Suprapubic skin (tissue), 4 donors: ENCODE results near the gene IL3. TPM values are rescaled to one million over a fixed set of nuclear protein-coding genes. Genes with fewer than 3 reads are reported as not detected.

Source experiments
- DNase-seq, 2 donors: peaks; one replicate each; pipeline ENCODE4 v3.0.0-alpha.2; 2019; ENCODE audit warnings: low spot score in 2 of 2
- H3K27ac ChIP-seq: fragments of 200-600 bp; sonication (generic); one replicate; pipeline ENCODE4 v1.5.1; 2019
- H3K27me3 ChIP-seq: fragments of 200-600 bp; sonication (generic); one replicate; pipeline ENCODE4 v1.5.1; 2019
- H3K36me3 ChIP-seq: fragments of 200-600 bp; sonication (generic); one replicate; pipeline ENCODE4 v1.5.1; 2019
- H3K4me1 ChIP-seq: fragments of 200-600 bp; sonication (generic); one replicate; pipeline ENCODE4 v1.5.1; 2019
- H3K4me3 ChIP-seq: fragments of 200-600 bp; sonication (generic); one replicate; pipeline ENCODE4 v1.5.1; 2019; ENCODE audit warnings: mild to moderate bottlenecking
- H3K9me3 ChIP-seq: fragments of 200-600 bp; sonication (generic); one replicate; pipeline ENCODE4 v1.5.1; 2019
- EP300 ChIP-seq: sonication (generic); formaldehyde crosslinking; IDR thresholded peaks from one replicate; pipeline ENCODE4 v1.6.1; 2017; ENCODE audit warnings: antibody characterized with exemption
- POLR2A ChIP-seq, 2 donors: fragments of 450-650 bp; IDR thresholded peaks; one replicate each; pipeline ENCODE4 v1.6.1; 2017; ENCODE audit warnings: antibody characterized with exemption in 2 of 2, mild to moderate bottlenecking in 2 of 2, moderate library complexity in 2 of 2
- POLR2AphosphoS5 ChIP-seq, 3 donors: sonication (generic); formaldehyde crosslinking; IDR thresholded peaks; one replicate each; pipeline ENCODE4 v1.6.1; 2017; ENCODE audit warnings: antibody characterized with exemption in 3 of 3
- WGBS: methylation state at CpG from one replicate; pipeline ENCODE4 v1.1.5; 2018; 5-methylcytosine and 5-hydroxymethylcytosine counted together
- total RNA-seq, 4 donors: library from RNA; depleted of rRNA; stranded (reverse); fragments of >200 nt; gene quantifications; one replicate each; pipeline ENCODE4 v1.1.0, GENCODE V29; 2016
- TF ChIP-seq, protein P1 (sequence below), 2 donors: fragments of 200-600 bp in 1 of 2; fragments of 450-650 bp in 1 of 2; sonication (generic) in 1 of 2; IDR thresholded peaks; one replicate each; pipeline ENCODE4 v1.5.1; 2016 to 2019; ENCODE audit warnings: antibody characterized with exemption in 2 of 2, mild to moderate bottlenecking in 1 of 2, moderate library complexity in 1 of 2

Gene IL3
- total RNA-seq, 4 donors from 2014 or later: not detected

DNA sequence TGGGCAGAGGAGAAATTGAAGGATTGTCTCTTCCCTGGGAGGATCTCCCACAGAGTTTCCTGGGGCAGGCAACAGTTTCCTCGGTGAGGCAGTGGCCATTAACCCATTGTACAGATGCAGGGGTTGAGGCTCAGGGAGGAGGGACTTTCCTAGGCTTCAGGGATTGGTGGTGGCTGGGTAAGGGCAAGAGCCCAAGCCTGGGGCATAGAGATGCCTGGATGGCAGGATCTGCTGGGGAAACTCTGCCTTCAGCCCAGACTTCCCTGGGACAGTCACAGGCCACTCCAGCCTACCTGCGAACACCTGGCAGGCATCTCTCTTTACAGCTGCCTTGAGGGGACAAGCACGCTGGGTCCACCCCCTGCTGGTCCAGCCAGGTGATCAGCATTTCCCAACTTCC lies 9.5 kb downstream of the IL3 start:
- no peak for DNase-seq
- WGBS: 80% methylated on average over 1 of the region's 3 CpGs
- H3K4me1 ChIP-seq: peaks cover 3% of the 10 kb centered on the region
- no peak overlapping the region for H3K27ac ChIP-seq
- no peak overlapping the region for H3K4me3 ChIP-seq
- H3K27me3 ChIP-seq: no peaks in the 10 kb centered on the region
- no peak for TF ChIP-seq POLR2AphosphoS5 (IDR thresholded peaks at IDR 0.05)
- TF ChIP-seq, protein P1, sequence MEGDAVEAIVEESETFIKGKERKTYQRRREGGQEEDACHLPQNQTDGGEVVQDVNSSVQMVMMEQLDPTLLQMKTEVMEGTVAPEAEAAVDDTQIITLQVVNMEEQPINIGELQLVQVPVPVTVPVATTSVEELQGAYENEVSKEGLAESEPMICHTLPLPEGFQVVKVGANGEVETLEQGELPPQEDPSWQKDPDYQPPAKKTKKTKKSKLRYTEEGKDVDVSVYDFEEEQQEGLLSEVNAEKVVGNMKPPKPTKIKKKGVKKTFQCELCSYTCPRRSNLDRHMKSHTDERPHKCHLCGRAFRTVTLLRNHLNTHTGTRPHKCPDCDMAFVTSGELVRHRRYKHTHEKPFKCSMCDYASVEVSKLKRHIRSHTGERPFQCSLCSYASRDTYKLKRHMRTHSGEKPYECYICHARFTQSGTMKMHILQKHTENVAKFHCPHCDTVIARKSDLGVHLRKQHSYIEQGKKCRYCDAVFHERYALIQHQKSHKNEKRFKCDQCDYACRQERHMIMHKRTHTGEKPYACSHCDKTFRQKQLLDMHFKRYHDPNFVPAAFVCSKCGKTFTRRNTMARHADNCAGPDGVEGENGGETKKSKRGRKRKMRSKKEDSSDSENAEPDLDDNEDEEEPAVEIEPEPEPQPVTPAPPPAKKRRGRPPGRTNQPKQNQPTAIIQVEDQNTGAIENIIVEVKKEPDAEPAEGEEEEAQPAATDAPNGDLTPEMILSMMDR (IDR thresholded peaks at IDR 0.05): no peak
- no peaks in the 10 kb centered on the region for H3K9me3 ChIP-seq
- no peaks in the 10 kb centered on the region for H3K36me3 ChIP-seq

DNA sequence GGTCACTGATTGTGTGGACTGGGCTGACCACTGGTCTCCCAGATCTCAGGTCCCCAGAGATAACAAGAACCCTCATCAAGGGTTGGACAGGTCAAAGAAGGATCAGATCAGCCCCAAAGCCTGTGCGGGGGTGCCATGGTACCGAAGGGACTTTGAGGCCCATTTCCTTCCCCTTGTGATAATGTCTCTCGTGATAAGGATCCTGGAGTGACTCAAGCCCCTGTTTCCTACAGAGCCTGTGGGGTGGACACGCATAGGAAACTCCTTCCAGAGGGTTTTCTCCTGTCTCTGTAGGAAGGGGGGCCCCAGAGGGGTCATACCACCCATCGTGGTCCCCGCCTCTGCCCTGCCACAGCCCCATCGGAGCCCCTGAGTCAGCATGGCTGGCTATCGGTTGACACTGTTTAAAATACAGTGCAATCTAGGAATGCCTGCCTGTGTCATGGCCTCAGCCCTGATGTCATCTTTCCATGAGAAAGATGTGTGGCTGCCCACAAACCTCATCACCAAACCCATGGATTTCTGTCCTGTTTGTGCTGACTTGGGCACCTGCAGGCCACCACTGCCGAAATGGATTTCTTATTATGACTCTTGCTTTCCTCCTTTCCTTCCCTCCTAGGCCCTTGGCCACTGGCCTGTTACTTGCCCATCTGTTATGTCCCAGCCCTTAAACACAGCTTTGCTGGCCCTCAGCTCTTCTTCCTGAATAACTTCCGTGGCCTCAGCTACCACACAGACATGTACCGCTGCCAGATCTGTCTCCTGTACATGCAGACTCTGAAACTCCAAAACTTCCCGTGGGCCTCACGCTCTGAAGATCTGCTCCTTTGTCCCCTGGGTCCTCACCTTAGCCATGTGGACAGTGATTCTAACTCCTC lies 10.2 kb downstream of the IL3 start:
- DNase-seq: no peak
- peaks cover 3% of the 10 kb centered on the region for H3K4me1 ChIP-seq
- no peak overlapping the region for H3K4me3 ChIP-seq
- TF ChIP-seq, protein P1 (IDR thresholded peaks at IDR 0.05): no peak
- TF ChIP-seq POLR2A (IDR thresholded peaks at IDR 0.05): no peak
- TF ChIP-seq POLR2AphosphoS5 (IDR thresholded peaks at IDR 0.05): no peak
- TF ChIP-seq EP300: no peak
- no peaks in the 10 kb centered on the region for H3K36me3 ChIP-seq
- no peaks in the 10 kb centered on the region for H3K27me3 ChIP-seq
- H3K27ac ChIP-seq: no peak overlapping the region
- no peaks in the 10 kb centered on the region for H3K9me3 ChIP-seq
- WGBS: 70% methylated on average over 9 of the region's 13 CpGs

DNA sequence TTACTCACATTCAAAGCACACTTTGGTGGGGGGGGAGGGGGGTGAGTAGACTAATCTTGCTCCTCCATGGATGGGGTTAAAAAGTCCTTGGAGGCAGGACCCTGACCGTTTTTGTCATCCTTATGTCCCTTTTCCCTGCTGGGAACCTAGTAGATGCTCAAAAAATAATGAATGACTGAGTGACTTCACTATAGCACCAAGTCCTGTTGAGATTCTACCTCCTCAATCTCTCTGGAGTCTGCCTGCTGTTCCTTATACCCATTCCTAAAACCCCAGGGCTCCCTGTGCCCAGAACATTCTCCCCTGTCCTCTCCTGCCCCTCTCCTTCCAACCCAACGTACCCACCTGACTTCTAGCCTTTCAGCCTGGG lies 10.9 kb downstream of the IL3 start:
- H3K9me3 ChIP-seq: no peaks in the 10 kb centered on the region
- DNase-seq: no peak
- no peaks in the 10 kb centered on the region for H3K36me3 ChIP-seq
- H3K4me3 ChIP-seq: no peak overlapping the region
- TF ChIP-seq POLR2AphosphoS5 (IDR thresholded peaks at IDR 0.05): no peak
- no peak for TF ChIP-seq POLR2A (IDR thresholded peaks at IDR 0.05)
- no peaks in the 10 kb centered on the region for H3K27me3 ChIP-seq
- no peak overlapping the region for H3K27ac ChIP-seq
- H3K4me1 ChIP-seq: peaks cover 3% of the 10 kb centered on the region
- WGBS: 76% methylated on average over 2 of the region's 2 CpGs

DNA sequence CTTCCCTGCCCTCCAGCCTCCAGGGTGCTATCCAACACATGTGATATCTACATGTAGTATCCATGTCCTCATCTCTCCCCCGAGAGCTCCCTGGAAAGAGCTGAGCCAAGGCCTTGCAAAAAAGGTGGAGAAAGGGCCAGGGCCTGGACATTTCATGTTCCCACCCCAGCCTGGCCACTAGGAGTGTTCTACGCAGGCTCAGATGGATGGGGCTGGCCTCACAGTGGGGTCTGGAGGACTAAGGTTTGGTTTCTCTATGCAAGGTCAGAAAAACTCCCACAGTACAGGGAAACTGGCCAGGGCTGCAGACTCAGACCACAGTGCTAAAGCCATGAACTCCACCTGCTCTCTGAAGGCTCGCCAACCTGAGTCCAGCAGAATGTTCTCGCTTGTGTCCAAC lies 11.6 kb downstream of the IL3 start:
- TF ChIP-seq, protein P1 (IDR thresholded peaks at IDR 0.05): no peak
- TF ChIP-seq POLR2AphosphoS5 (IDR thresholded peaks at IDR 0.05) (no peak), POLR2A (IDR thresholded peaks at IDR 0.05) (no peak), EP300 (no peak)
- H3K36me3 ChIP-seq: no peaks in the 10 kb centered on the region
- H3K4me3 ChIP-seq: no peak overlapping the region
- H3K27me3 ChIP-seq: no peaks in the 10 kb centered on the region
- no peak for DNase-seq
- no peak overlapping the region for H3K27ac ChIP-seq
- WGBS: 86% methylated on average over 4 of the region's 4 CpGs
- peaks cover 3% of the 10 kb centered on the region for H3K4me1 ChIP-seq
- no peaks in the 10 kb centered on the region for H3K9me3 ChIP-seq

DNA sequence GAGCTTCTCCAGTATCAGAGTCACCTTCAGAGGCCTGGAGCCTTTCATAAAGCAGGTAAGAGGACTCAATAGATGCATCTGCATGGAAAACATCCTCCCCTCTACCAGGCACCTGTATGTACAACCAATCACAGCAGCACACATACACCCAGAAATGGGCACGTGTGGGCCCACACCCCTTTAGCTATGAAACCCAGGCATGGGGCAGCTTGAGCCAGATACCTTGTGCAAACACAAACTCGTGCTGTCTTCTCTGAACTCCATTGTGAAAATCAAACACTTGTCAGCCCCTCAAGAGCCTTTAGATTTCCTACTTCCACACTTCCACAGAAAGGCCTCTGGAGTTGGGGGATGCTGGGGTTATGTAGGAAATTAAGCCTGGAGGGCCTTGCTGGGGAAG lies 12.1 kb downstream of the IL3 start:
- H3K9me3 ChIP-seq: no peaks in the 10 kb centered on the region
- WGBS: 67% methylated on average over 2 of the region's 2 CpGs
- no peaks in the 10 kb centered on the region for H3K36me3 ChIP-seq
- H3K27ac ChIP-seq: no peak overlapping the region
- H3K4me3 ChIP-seq: no peak overlapping the region
- TF ChIP-seq, protein P1 (IDR thresholded peaks at IDR 0.05): no peak
- TF ChIP-seq POLR2A (IDR thresholded peaks at IDR 0.05) (no peak), EP300 (no peak), POLR2AphosphoS5 (IDR thresholded peaks at IDR 0.05) (no peak)
- no peak for DNase-seq
- H3K27me3 ChIP-seq: no peaks in the 10 kb centered on the region
- peaks cover 3% of the 10 kb centered on the region for H3K4me1 ChIP-seq
